Mesodermal cell (in vitro differentiated cells): ENCODE measurements around the gene CYP4Z1.
"Not testable (repeated sequence)": the region's sequence is repeated elsewhere in the genome, so short reads cannot be mapped to it uniquely, and the experiment has no call there.

ENCODE experiments used
- H3K27ac ChIP-seq: 2 replicates; pipeline ENCODE4 v1.7.0; 2013; ENCODE audit warnings: mild to moderate bottlenecking, low read depth, low read length, moderate library complexity; ENCODE audit not compliant: severe bottlenecking
- H3K36me3 ChIP-seq: 2 replicates; pipeline ENCODE4 v1.7.1; 2013; ENCODE audit warnings: mild to moderate bottlenecking, low read length, moderate library complexity; ENCODE audit not compliant: control insufficient read depth, insufficient read depth
- H3K4me1 ChIP-seq: one replicate; pipeline ENCODE4 v1.7.1; 2013; ENCODE audit warnings: mild to moderate bottlenecking, low read length; ENCODE audit not compliant: insufficient read depth, control insufficient read depth, poor library complexity, severe bottlenecking
- H3K4me3 ChIP-seq: 2 replicates; pipeline ENCODE4 v1.7.0; 2013; ENCODE audit warnings: low read length, control low read depth, mild to moderate bottlenecking; ENCODE audit not compliant: insufficient read depth, poor library complexity, severe bottlenecking; ENCODE audit errors: extremely low read depth
- H3K9me3 ChIP-seq: 2 replicates; pipeline ENCODE4 v1.7.1; 2013; ENCODE audit warnings: mild to moderate bottlenecking, low read length, moderate library complexity; ENCODE audit not compliant: control insufficient read depth
- WGBS, 2 experiments: methylation state at CpG; one replicate each; pipeline ENCODE4 v1.1.5; 2013; ENCODE audit warnings: missing lambda C conversion rate in 2 of 2; ENCODE audit not compliant: insufficient coverage in 2 of 2; 5-methylcytosine and 5-hydroxymethylcytosine counted together

CYP4Z1 gene

GRCh38 chr1:47149162-47149561 lies 82.1 kb downstream of the CYP4Z1 start:
- H3K27ac ChIP-seq, H3K4me3 ChIP-seq, H3K36me3 ChIP-seq, H3K9me3 ChIP-seq, H3K4me1 ChIP-seq: not testable (repeated sequence)
- 68 to 82% methylated on average over 5 to 7 of the region's 9 CpGs for WGBS, 2 experiments

DNA sequence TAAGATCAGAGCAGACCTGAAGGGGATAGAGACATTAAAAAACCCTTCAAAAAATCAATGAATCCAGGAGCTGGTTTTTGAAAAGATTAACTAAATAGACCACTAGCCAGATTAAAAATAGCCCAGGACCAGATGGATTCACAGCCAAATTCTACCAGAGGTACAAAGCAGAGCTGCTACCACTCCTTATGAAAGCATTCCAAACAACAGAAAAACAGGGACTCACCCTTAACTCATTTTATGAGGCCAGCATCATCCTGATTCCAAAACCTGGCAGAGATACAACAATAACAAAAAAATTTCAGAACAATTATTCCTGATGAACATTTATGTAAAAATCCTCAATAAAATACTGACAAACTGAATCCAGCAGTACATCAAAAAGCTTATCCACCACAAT lies 89.4 kb downstream of the CYP4Z1 start:
- not testable (repeated sequence) for H3K9me3 ChIP-seq, H3K36me3 ChIP-seq, H3K4me1 ChIP-seq, H3K27ac ChIP-seq, H3K4me3 ChIP-seq

- not testable (repeated sequence) for H3K9me3 ChIP-seq, H3K4me1 ChIP-seq, H3K36me3 ChIP-seq, H3K27ac ChIP-seq, H3K4me3 ChIP-seq
- WGBS, 2 experiments: 60 to 80% methylated on average over 1 of the region's 3 CpGs
These were observed 90.9 kb downstream of the CYP4Z1 start for GRCh38 chr1:47157957-47158356.

DNA sequence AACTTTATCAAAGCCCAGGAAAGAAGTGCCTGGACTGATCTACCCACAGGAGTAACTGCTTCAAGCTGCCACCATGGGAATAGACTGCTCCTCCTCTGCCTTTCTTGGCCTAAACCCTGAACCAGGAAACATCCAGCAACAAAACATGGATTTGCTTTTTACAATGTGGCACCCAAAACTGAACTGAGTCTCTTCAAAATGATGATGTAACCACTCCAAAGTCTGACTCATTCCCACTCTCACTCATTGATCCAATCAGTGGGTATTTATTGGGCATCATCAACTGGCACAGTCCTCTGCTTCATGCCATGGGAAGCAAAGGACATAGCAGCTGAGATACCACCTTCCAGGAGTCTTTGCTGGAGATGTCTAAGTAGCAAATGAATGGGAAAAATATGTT lies 93.7 kb downstream of the CYP4Z1 start:
- Histone ChIP-seq H3K36me3 (no peaks in the 10 kb centered on the region), H3K9me3 (no peaks in the 10 kb centered on the region), H3K4me3 (no peak overlapping the region), H3K27ac (no peak overlapping the region), H3K4me1 (no peaks in the 10 kb centered on the region)

DNA sequence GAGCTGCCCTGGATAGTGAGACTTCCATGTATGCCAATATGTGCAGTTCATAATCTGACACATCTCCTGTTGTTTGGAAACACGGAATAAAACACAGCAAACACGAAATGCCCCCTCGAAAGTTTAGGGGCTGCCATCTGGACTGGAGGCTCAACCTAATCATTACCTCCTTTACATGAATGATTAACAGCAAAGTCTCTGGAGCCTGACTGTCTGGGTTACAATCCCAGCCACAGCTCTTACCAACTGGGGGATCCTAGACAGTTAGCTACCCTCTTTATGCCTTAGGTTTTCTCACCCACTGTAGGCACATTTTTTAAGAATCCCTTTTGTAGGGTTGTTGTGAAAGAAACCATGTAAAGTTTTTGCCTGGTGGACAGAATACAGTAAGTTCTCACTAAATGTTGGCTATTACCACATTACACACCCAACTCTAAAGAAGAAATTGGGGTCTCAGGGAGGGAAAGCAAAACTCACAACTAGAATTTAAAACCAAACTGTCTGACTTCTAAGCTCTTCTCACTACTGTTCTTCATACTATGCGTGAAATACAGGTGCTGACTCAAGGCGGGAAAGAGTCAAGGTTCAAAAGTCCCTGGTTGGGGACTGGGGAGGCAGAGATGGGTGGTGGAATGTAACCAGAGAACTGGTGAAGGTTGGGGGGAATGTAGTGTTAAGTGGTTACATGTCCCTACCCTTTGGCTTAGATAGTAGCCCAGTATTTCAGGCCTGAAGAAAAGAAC lies 94.4 kb downstream of the CYP4Z1 start:
- H3K4me3 ChIP-seq: no peak overlapping the region
- no peaks in the 10 kb centered on the region for H3K9me3 ChIP-seq
- WGBS, 2 experiments: 90% methylated on average over 2 to 3 of the region's 5 CpGs
- H3K4me1 ChIP-seq: no peaks in the 10 kb centered on the region
- H3K36me3 ChIP-seq: no peaks in the 10 kb centered on the region
- H3K27ac ChIP-seq: no peak overlapping the region

DNA sequence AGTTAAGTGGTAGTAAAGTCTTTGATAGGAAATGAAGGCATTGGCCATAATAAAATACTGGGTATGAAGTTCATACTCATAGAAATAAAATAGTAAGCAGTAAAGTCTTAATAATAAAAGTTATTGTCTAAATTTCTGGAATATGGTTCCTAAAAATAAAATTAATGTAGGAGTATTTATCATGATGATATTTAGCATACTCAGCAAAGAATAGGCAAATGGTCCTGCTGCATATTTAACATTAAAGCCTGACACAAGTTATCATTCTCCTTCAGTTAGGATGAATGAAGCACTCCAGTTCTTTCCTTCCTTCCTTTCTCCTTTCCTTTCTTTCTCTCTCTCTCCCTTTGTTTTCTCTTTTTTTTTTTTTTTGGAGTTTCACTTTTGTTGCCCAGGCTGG lies 97.5 kb downstream of the CYP4Z1 start:
- Histone ChIP-seq H3K9me3 (no peaks in the 10 kb centered on the region), H3K4me1 (no peaks in the 10 kb centered on the region), H3K4me3 (no peak overlapping the region), H3K27ac (no peak overlapping the region), H3K36me3 (no peaks in the 10 kb centered on the region)
